ENCODE data around the gene CORO1C.

- no peak for TF ChIP-seq CTCF (IDR thresholded peaks at IDR 0.05; ENCODE audit: low read depth, low read length)
- no peak for TF ChIP-seq EZH2phosphoT487 (IDR thresholded peaks at IDR 0.05; ENCODE audit: low read depth)
Measured at GRCh38 chr12:108757856-108758255, 26.5 kb upstream of the CORO1C start.
